Osteoblast (primary cell): ENCODE measurements around the gene FBXO24. TPM values are rescaled to one million over a fixed set of nuclear protein-coding genes. Genes with fewer than 3 reads are reported as not detected.
A peak's percentile ranks its signal among the peaks of the same experiment; 100 is the strongest.
"Not testable (repeated sequence)": the region's sequence is repeated elsewhere in the genome, so short reads cannot be mapped to it uniquely, and the experiment has no call there.

Experiments used
- DNase-seq: peaks from one replicate; pipeline ENCODE4 v3.0.0; 2011; ENCODE audit warnings: low spot score, mixed read lengths; ENCODE audit not compliant: insufficient read length; ENCODE audit errors: missing footprints
- H2AFZ ChIP-seq: 2 replicates; pipeline ENCODE4 v1.6.0; 2011; ENCODE audit warnings: mild to moderate bottlenecking, low read length
- H3K27ac ChIP-seq: 2 replicates; pipeline ENCODE4 v1.5.1; 2011; ENCODE audit warnings: mild to moderate bottlenecking, low read depth, low read length, moderate library complexity
- H3K27me3 ChIP-seq: 2 replicates; pipeline ENCODE4 v1.6.0; 2012; ENCODE audit warnings: mild to moderate bottlenecking, control low read depth, inconsistent platforms, low read length, moderate library complexity; ENCODE audit not compliant: insufficient read depth
- H3K36me3 ChIP-seq: 2 replicates; pipeline ENCODE4 v1.5.1; 2011; ENCODE audit warnings: mild to moderate bottlenecking, low read length, control low read depth, moderate library complexity; ENCODE audit not compliant: insufficient read depth
- H3K4me1 ChIP-seq: 2 replicates; pipeline ENCODE4 v1.5.1; 2011; ENCODE audit warnings: mild to moderate bottlenecking, low read length, control low read depth, moderate library complexity; ENCODE audit not compliant: insufficient read depth
- H3K4me2 ChIP-seq: 2 replicates; pipeline ENCODE4 v1.6.0; 2011; ENCODE audit warnings: mild to moderate bottlenecking, low read length; ENCODE audit not compliant: insufficient read depth
- H3K4me3 ChIP-seq: fragments of 200-600 bp; sonication (generic); 3 replicates; pipeline ENCODE4 v1.5.1; 2012; ENCODE audit warnings: mild to moderate bottlenecking, low read length, inconsistent platforms; ENCODE audit not compliant: insufficient read depth
- H3K79me2 ChIP-seq: 2 replicates; pipeline ENCODE4 v1.6.0; 2012; ENCODE audit warnings: mild to moderate bottlenecking, low read length, control low read depth, inconsistent platforms; ENCODE audit not compliant: insufficient read depth
- H3K9me3 ChIP-seq: 2 replicates; pipeline ENCODE4 v1.5.1; 2011; ENCODE audit warnings: low read depth, low read length, control low read depth
- H4K20me1 ChIP-seq: 2 replicates; pipeline ENCODE4 v1.6.0; 2012; ENCODE audit warnings: mild to moderate bottlenecking, low read length, control low read depth; ENCODE audit not compliant: insufficient read depth
- CTCF ChIP-seq: IDR thresholded peaks from 2 replicates; pipeline ENCODE4 v1.5.1; 2011; ENCODE audit warnings: mild to moderate bottlenecking, low read depth, low read length, moderate library complexity; ENCODE audit errors: extremely low read depth
- total RNA-seq: library from RNA; depleted of rRNA; stranded (reverse); fragments of >200 nt; gene quantifications from 2 replicates; pipeline ENCODE4 v1.2.3, GENCODE V29; 2012

FBXO24 gene
- under 0.01 and 0.36 TPM in 2 replicates for total RNA-seq

- Histone ChIP-seq H3K27ac (peak within 1 kb of the TSS; percentile 77), H3K9me3 (no peaks in the 10 kb centered on the region)
These were observed at the start of gene FBXO24 for GRCh38 chr7:100586266-100587025. TSS of gene FBXO24 (plus strand) at chr7:100586328. CDS start at chr7:100586626, 298 bp downstream.

GRCh38 chr7:100536695-100537094 lies 49.4 kb upstream of the FBXO24 start:
- H2AFZ ChIP-seq, H3K4me2 ChIP-seq, H3K4me3 ChIP-seq, H3K9me3 ChIP-seq, H3K27ac ChIP-seq, H4K20me1 ChIP-seq, DNase-seq, H3K27me3 ChIP-seq, H3K36me3 ChIP-seq: not testable (repeated sequence)
- Histone ChIP-seq H3K79me2 (peaks cover 16% of the 10 kb centered on the region), H3K4me1 (peaks cover 14% of the 10 kb centered on the region)

More at GRCh38 chr7:100586266-100587025, at the start of gene FBXO24:
- peak within 1 kb of the TSS; percentile 91 for H3K4me3 ChIP-seq
- peaks cover 31% of the 10 kb centered on the region for H3K4me1 ChIP-seq
- peaks cover 13% of the 10 kb centered on the region for H3K36me3 ChIP-seq
- peaks cover 35% of the 10 kb centered on the region for H4K20me1 ChIP-seq
- no peak for TF ChIP-seq CTCF
- no peaks in the 10 kb centered on the region for H3K27me3 ChIP-seq
- peaks cover 40% of the 10 kb centered on the region for H3K79me2 ChIP-seq
- peak within 1 kb of the TSS; percentile 97 for H2AFZ ChIP-seq
- peak within 1 kb of the TSS; percentile 100 for H3K4me2 ChIP-seq
- peak; percentile 100 for DNase-seq

GRCh38 chr7:100538348-100538653 lies 47.8 kb upstream of the FBXO24 start:
- Histone ChIP-seq H3K4me3 (peak overlapping the region; percentile 68), H3K79me2 (peaks cover 26% of the 10 kb centered on the region), H3K4me2 (peak overlapping the region; percentile 99), H2AFZ (peak overlapping the region; percentile 98), H4K20me1 (no peaks in the 10 kb centered on the region), H3K36me3 (no peaks in the 10 kb centered on the region), H3K27ac (peak overlapping the region; percentile 11), H3K27me3 (no peaks in the 10 kb centered on the region), H3K4me1 (peaks cover 15% of the 10 kb centered on the region), H3K9me3 (no peaks in the 10 kb centered on the region)
- no peak for TF ChIP-seq CTCF
- DNase-seq = no peak

- Histone ChIP-seq H3K27ac (peak within 1 kb of the TSS; percentile 11), H2AFZ (peak within 1 kb of the TSS; percentile 98), H3K4me2 (peak within 1 kb of the TSS; percentile 99), H3K27me3 (no peaks in the 10 kb centered on the region), H3K79me2 (peaks cover 31% of the 10 kb centered on the region), H4K20me1 (no peaks in the 10 kb centered on the region), H3K9me3 (no peaks in the 10 kb centered on the region), H3K36me3 (no peaks in the 10 kb centered on the region), H3K4me3 (peak within 1 kb of the TSS; percentile 88), H3K4me1 (peaks cover 20% of the 10 kb centered on the region)
- TF ChIP-seq CTCF = no peak
- DNase-seq = peak; percentile 100
These were observed 47.3 kb upstream of the FBXO24 start, which contains the start of gene AGFG2 for GRCh38 chr7:100538654-100539435. TSS of gene AGFG2 (plus strand) at chr7:100539203. CDS start at chr7:100539347, 144 bp downstream.
